NCI-H1436 (cell line): ENCODE data around the gene DYNLRB1.

ENCODE experiments used
- DNase-seq: peaks from one replicate; lab custom pipeline; 2025; lab: John Stamatoyannopoulos, UW

Gene DYNLRB1

DNA sequence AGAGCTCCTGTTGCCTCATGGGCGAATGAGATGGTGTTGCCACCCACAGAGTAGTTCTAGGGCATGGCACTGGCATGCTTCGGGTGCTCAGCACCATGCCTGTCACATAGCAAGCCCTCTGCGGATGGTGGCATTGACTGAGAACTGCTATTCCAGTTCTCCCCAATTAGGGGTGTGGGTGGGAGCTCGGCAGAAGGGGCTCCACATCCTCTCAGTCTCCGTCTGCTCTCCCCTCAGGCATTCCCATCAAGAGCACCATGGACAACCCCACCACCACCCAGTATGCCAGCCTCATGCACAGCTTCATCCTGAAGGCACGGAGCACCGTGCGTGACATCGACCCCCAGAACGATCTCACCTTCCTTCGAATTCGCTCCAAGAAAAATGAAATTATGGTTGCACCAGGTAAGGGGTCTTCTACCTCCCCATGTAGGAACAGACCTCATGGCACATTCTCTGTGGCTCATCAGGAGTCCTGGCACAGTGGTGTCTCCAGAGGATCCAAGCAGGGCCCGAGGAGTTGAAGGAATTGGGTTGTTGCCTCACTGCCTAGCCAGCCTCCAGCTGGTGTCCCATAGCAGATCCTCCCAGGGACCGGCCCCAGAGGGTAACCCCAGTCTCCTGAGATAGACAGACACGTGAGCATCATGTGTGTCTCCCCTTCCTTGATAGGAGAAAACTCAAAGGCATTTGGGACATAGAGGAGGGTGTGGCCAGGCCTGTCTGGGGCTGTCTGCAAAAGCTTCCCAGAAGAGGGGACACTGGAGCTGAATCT is 18.4 kb downstream of the DYNLRB1 start:
- no peak for DNase-seq

GRCh38 chr20:34535301-34535840 is 19.1 kb downstream of the DYNLRB1 start:
- no peak for DNase-seq

DNA sequence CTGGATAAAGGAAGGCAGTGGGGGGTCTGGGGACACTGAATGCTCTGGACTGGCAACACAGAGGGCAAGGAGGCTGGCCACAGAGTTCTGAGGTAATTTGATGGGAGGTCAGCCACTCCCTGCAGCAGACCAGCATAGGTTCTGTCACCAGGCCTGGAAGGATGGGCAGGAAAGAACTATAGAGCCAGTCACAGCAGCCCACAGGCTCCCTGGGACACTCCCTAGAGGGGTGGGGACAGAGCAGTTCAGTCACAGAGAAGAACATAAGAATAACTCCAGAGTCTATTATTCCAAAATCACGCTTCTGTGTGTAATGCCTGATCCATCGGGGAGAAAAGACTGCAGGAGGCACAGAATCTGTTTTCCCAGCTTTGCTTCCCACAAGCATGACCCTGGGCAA is 19.6 kb downstream of the DYNLRB1 start:
- no peak for DNase-seq

DNA sequence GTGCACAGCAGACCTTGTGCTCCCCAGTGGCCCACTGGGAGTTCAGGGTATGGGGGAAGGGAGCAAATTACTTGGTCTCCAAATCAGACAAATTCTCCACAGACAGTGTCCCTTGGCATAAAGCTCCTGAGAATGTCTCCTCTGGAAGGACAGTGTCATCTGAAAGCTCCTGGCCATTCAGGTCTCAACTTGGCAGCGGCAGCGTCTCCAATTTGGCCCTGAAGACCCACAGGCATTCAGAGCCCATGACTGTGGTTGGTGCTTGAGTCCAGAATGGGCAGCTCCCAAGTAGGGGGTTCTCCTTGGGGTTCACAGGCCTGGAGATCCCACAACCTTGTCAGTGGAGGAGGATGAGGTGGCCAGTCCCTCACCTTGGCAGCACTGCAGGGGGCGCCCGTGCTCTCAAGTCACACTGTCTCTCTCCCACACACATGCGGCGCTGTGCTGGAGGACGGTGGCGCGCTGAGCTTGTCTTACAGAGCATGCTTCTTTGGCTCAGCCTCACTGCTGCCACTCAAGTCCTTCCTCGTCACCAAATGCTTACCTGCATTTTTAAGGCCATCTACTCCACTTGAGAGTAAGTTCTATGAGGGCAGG is 20.7 kb downstream of the DYNLRB1 start:
- no peak for DNase-seq

GRCh38 chr20:34537651-34538050 is 21.4 kb downstream of the DYNLRB1 start:
- DNase-seq, result no peak

DNA sequence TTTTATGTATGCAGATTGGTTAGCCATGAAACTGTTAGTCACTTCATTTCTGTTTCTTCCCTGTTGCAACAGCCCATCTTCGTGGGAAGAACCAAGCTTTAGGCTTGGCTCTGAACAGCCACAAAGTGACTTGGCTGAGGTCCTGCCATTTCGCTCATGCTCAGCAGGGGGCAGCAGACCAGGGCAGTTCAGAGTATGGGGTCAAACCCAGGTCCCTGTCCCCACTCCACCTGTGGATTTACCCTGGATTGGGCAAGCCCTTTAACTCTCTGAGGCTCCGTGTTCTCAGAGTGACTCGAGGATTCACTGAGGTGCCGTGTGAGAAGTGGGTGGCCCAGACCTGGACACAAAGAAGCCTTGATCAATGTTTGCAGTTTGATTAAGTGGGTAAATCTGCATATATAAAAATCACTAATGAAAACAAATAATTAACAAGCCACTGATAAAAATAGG is 22.5 kb downstream of the DYNLRB1 start:
- DNase-seq, result peak; percentile 35

DNA sequence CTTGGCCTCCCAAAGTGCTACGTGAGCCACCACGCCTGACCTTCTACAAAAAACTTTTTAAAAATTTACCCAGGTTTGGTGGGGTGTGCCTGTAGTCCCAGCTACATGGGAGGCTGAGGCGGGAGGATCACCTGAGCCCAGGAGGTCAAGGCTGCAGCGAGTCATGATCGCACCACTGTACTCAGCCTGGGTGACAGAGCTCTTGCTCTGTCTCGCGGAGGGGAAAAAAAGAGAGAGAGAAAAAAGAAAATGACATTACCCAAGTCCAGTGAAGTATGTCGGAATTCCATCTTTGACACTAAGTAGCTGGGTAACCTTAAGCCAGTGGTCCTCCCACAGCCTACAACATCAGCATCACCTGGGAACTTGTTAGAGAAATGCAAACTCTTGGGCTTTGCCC is 23.5 kb downstream of the DYNLRB1 start:
- no peak for DNase-seq

DNA sequence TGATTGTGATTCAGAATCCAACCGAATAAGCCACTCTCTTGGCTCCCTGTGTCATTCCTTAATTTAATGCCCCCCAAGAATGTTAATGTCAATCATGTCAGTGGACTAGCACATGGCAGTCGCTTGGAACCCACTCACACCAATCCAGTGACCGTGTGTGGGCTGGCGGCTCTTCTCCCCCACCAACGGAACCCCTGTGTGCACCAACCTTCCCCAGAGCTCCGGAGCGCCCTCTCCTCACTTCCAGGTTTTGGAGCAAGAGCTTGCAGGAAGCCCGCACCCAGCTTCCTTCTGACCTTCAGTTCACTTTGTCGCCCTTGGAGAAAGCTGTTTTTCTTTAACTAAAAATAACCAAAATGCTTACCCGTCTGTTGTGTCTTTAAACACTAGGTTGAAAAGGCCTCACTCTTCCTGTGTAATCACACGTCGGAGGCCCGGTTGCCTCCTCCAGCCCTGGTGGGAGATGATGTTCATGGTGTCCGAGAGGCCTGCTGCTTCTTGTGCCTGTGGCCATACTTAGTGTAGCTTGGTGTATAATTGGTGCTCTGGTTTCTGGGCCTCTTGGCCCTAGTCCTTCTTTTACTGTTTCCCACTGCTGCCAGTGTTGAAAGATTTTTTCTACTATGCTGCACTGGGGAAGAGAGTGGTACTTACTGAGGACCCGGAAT is 24.5 kb downstream of the DYNLRB1 start:
- no peak for DNase-seq

GRCh38 chr20:34541264-34541901 is 25.2 kb downstream of the DYNLRB1 start:
- DNase-seq, result no peak

DNA sequence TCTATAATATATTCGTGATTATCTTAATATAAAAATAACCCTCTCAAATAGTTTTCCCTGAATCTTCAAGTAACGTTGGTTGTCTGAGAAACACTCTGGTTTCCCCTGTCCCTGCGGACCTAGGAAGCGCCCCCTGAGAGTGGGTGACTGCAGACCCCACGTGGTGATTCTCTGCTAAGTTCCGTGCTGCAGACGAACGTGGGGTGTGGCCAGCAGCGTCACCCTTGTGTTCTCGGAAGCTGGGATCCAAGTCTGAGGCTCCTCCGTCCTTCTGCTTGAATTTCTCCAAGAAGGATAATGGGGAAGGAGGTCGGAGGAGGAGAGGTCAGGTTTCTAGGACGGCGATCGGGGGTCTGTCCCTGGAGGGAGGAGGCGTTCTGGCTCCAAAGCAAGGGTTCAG is 25.7 kb downstream of the DYNLRB1 start:
- no peak for DNase-seq

DNA sequence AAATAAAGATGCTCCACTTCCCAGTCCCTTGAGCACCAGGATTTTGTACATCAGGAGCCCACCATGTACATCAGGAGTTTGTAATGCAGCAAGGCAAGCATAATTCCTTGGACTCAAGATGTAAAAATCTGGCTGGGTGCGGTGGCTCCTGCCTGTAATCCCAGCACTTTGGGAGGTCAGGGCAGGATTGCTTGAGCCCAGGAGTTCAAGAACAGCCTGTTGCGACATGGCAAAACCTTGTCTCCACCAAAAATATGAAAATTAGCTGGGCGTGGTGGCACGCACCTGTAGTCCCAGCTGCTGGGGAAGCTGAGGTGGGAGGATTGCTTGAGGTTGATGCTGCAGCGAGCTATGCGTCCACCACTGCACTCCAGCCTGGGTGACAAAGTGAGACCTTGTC is 26.2 kb downstream of the DYNLRB1 start:
- no peak for DNase-seq

GRCh38 chr20:34543463-34544056 is 27.3 kb downstream of the DYNLRB1 start:
- no peak for DNase-seq

GRCh38 chr20:34544109-34544796 is 28.0 kb downstream of the DYNLRB1 start:
- DNase-seq, result peak; percentile 40

GRCh38 chr20:34546751-34547181 is 30.5 kb downstream of the DYNLRB1 start:
- peak; percentile 84 for DNase-seq

DNA sequence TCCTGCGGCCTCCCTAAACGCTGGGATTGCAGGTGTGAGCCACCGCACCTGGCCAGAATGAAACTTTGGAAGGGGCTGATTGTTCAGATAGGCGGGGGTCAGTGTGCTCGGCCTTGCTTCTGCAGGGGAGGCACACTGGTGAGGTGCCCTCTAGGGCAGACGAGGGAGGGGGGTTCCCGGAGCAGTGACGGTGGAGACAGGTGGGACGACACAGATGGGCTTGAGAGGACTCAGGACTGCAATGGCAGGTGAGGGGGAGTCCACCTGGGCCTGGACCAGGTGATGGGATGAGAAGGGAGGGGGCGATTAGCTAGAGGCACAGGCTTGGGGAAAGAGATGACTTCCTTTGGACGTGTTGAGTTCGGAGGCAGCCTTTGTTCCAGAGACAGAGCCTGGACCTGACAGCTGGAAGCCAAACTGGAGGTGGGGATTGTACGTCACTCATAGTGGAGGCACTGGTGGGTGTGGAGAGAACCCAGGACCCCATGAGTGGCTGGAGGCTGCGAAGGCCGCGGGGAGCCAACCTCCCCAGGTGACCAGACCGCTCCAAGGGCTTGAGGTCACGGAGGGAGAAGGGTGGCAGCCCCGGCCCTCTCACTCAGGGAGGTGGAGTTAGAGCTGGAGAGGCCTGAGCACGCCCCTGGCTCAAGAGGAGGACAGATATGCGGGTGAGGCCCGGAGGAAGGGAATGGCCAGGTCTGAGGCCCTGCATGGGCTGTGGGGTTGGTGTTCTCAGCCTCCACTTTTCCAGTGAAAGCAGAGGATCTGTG is 31.8 kb downstream of the DYNLRB1 start:
- DNase-seq, result no peak

- no peak for DNase-seq
Measured at GRCh38 chr20:34549291-34549928, 33.2 kb downstream of the DYNLRB1 start.

DNA sequence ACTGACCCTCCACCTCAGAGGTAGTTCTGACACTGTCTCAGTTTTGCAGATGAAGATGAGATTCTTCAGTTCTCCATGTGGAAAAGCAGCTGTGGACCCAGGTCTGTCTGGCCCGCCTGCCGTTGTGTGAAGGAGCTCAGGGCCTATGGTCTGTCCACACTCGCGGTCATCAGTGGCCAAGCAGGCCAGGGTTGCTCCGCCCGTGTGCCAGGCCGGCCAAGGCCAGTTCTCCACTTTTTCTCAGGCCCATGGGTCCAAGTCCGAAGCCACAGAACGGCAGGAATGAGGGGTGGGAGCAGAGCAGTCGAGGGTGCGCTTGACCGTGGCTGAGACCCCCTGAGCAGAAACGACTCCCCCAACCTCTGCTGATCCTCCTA is 33.7 kb downstream of the DYNLRB1 start:
- no peak for DNase-seq

- no peak for DNase-seq
Measured at GRCh38 chr20:34552569-34552968, 36.3 kb downstream of the DYNLRB1 start.

GRCh38 chr20:34553366-34553867 is 37.2 kb downstream of the DYNLRB1 start:
- no peak for DNase-seq

GRCh38 chr20:34557936-34558319 is 41.7 kb downstream of the DYNLRB1 start:
- no peak for DNase-seq
